IMR-90 (cell line): ENCODE measurements around the gene URM1.

ENCODE experiments used
- BHLHE40 ChIP-seq: fragments of 150-350 bp; IDR thresholded peaks from 2 replicates; pipeline ENCODE4 v1.6.1; 2016; ENCODE audit warnings: mild to moderate bottlenecking, low read depth, low read length
- CEBPB ChIP-seq: IDR thresholded peaks from 2 replicates; pipeline ENCODE4 v1.6.1; 2012; ENCODE audit warnings: low read depth, low read length, improper control_type of control experiment
- CHD1 ChIP-seq: IDR thresholded peaks from 2 replicates; pipeline ENCODE4 v1.6.1; 2012; ENCODE audit warnings: low read depth, low read length, improper control_type of control experiment
- CTCF ChIP-seq: conservative IDR thresholded peaks from 2 replicates; pipeline ENCODE4 v1.5.1; 2012; ENCODE audit warnings: mild to moderate bottlenecking, low read depth, low read length, improper control_type of control experiment
- FOS ChIP-seq: fragments of 150-350 bp; IDR thresholded peaks from 2 replicates; pipeline ENCODE4 v1.6.1; 2016; ENCODE audit warnings: low read depth, low read length
- MAFK ChIP-seq: IDR thresholded peaks from 2 replicates; pipeline ENCODE4 v1.6.1; 2012; ENCODE audit warnings: low read depth, low read length, improper control_type of control experiment
- NFE2L2 ChIP-seq: fragments of 150-350 bp; IDR thresholded peaks from 2 replicates; pipeline ENCODE4 v1.6.1; 2016; ENCODE audit warnings: low read depth, mild to moderate bottlenecking, low read length
- POLR2A ChIP-seq: IDR thresholded peaks from 2 replicates; pipeline ENCODE4 v1.6.1; 2012; ENCODE audit warnings: mild to moderate bottlenecking, low read depth, low read length
- RAD21 ChIP-seq: IDR thresholded peaks from 2 replicates; pipeline ENCODE4 v1.6.1; 2012; ENCODE audit warnings: low read length, improper control_type of control experiment
- SMC3 ChIP-seq: fragments of 150-350 bp; IDR thresholded peaks from 2 replicates; pipeline ENCODE4 v1.6.1; 2016; ENCODE audit warnings: low read depth, mild to moderate bottlenecking, antibody characterized with exemption, low read length, moderate library complexity
- TF ChIP-seq, protein P1 (sequence below): fragments of 150-350 bp; IDR thresholded peaks from 2 replicates; pipeline ENCODE4 v1.6.1; 2017; ENCODE audit warnings: mild to moderate bottlenecking, antibody characterized with exemption, low read length, low read depth

DNA sequence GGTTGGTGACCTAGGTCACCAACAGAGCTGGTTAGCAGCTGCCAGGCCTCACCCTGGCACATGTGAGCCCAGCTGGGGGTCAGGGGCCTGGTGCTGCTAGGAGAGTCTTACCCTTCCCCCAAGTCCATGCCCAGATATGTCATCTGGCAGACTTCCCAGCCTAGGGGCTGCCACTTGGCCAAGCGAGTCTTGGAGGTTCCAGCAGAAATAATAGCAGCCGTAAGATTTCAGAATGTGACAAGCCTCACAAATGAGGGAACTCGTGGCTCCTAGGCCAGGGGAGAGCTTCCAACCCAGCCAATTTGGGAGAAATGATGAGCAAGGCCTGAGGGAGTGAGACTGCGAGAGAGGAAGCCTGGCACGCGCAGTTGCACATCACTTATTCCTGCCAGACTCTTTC is 11.1 kb downstream of the URM1 start:
- TF ChIP-seq FOS: no peak
- TF ChIP-seq CTCF: no peak
- TF ChIP-seq POLR2A: no peak
- no peak for TF ChIP-seq BHLHE40
- TF ChIP-seq MAFK: no peak
- TF ChIP-seq CHD1: no peak
- TF ChIP-seq NFE2L2: no peak
- TF ChIP-seq SMC3: no peak
- TF ChIP-seq CEBPB: no peak
- TF ChIP-seq RAD21: no peak
- TF ChIP-seq, protein P1, sequence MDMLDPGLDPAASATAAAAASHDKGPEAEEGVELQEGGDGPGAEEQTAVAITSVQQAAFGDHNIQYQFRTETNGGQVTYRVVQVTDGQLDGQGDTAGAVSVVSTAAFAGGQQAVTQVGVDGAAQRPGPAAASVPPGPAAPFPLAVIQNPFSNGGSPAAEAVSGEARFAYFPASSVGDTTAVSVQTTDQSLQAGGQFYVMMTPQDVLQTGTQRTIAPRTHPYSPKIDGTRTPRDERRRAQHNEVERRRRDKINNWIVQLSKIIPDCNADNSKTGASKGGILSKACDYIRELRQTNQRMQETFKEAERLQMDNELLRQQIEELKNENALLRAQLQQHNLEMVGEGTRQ: no peak
